Keratinocyte (primary cell): ENCODE measurements around the gene BCOR. TPM values are rescaled to one million over a fixed set of nuclear protein-coding genes. Genes with fewer than 3 reads are reported as not detected.

Experiments used
- DNase-seq: peaks from one replicate; pipeline ENCODE4 v3.0.0-alpha.2; 2011; ENCODE audit warnings: low read depth, missing footprints, low spot score
- FAIRE-seq: peaks from 2 replicates; lab custom pipeline; 2011; peaks lifted over from hg19 to GRCh38; lab: Jason Lieb, UNC
- H2AFZ ChIP-seq: 2 replicates; pipeline ENCODE4 v1.6.0; 2012; ENCODE audit warnings: low read length, control low read depth, inconsistent platforms; ENCODE audit not compliant: control insufficient read depth
- H3K27ac ChIP-seq: 2 replicates; pipeline ENCODE4 v1.5.1; 2011; ENCODE audit warnings: low read length; ENCODE audit not compliant: control insufficient read depth, insufficient read depth
- H3K27me3 ChIP-seq: 3 replicates; pipeline ENCODE4 v1.6.0; 2011; ENCODE audit warnings: low read length; ENCODE audit not compliant: control insufficient read depth, insufficient read depth; ENCODE audit errors: extremely low read depth
- H3K36me3 ChIP-seq, 2 experiments: 2 replicates in 1 of 2; 3 replicates in 1 of 2; pipeline ENCODE4 v1.5.1; 2011; ENCODE audit warnings: low read length in 2 of 2, mild to moderate bottlenecking in 1 of 2; ENCODE audit not compliant: control insufficient read depth in 2 of 2, insufficient read depth in 2 of 2; ENCODE audit errors: extremely low read depth in 1 of 2
- H3K4me1 ChIP-seq: 3 replicates; pipeline ENCODE4 v1.5.1; 2011; ENCODE audit warnings: low read length; ENCODE audit not compliant: control insufficient read depth, insufficient read depth; ENCODE audit errors: extremely low read depth
- H3K4me2 ChIP-seq: 3 replicates; pipeline ENCODE4 v1.6.0; 2011; ENCODE audit warnings: low read depth, low read length; ENCODE audit not compliant: control insufficient read depth, insufficient read depth; ENCODE audit errors: extremely low read depth
- H3K4me3 ChIP-seq, 3 experiments: fragments of 200-600 bp in 1 of 3; sonication (generic) in 1 of 3; 2 replicates in 2 of 3; 3 replicates in 1 of 3; pipeline ENCODE4 v1.5.1; 2011 to 2016; ENCODE audit warnings: low read length in 3 of 3, mild to moderate bottlenecking in 3 of 3, control low read depth in 2 of 3, inconsistent platforms in 1 of 3, low read depth in 1 of 3, mixed read lengths in 1 of 3, mixed run types in 1 of 3, moderate library complexity in 1 of 3; ENCODE audit not compliant: control insufficient read depth in 2 of 3, insufficient read depth in 2 of 3; ENCODE audit errors: extremely low read depth in 1 of 3
- H3K79me2 ChIP-seq: 2 replicates; pipeline ENCODE4 v1.6.0; 2012; ENCODE audit warnings: low read length; ENCODE audit not compliant: control insufficient read depth, insufficient read depth
- H3K9ac ChIP-seq: 3 replicates; pipeline ENCODE4 v1.6.0; 2011; ENCODE audit warnings: low read length; ENCODE audit not compliant: control insufficient read depth, insufficient read depth; ENCODE audit errors: extremely low read depth
- H3K9me1 ChIP-seq: 3 replicates; pipeline ENCODE4 v1.6.0; 2011; ENCODE audit warnings: low read length; ENCODE audit not compliant: control insufficient read depth, insufficient read depth; ENCODE audit errors: extremely low read depth
- H3K9me3 ChIP-seq: 2 replicates; pipeline ENCODE4 v1.5.1; 2012; ENCODE audit warnings: low read depth, low read length; ENCODE audit not compliant: control insufficient read depth
- H4K20me1 ChIP-seq: 3 replicates; pipeline ENCODE4 v1.6.0; 2011; ENCODE audit warnings: low read length; ENCODE audit not compliant: control insufficient read depth, insufficient read depth; ENCODE audit errors: extremely low read depth
- EZH2 ChIP-seq: IDR thresholded peaks from one replicate; pipeline ENCODE4 v1.6.1; 2012; ENCODE audit warnings: inconsistent platforms, mild to moderate bottlenecking, low read length, moderate library complexity
- dilution Hi-C: fragments of 300-500 bp; cut with MboI; formaldehyde crosslinking; loops from one replicate; pipeline ENCODE4 v1.7.0; 2020; ENCODE audit warnings: low sequenced_read_pairs; ENCODE audit not compliant: extremely low pct_ligation_motif_present
- polyA plus RNA-seq, 5 experiments: library from polyadenylated mRNA; depleted of rRNA in 3 of 5; stranded (reverse) in 3 of 5; stranded (forward) in 1 of 5; unstranded in 1 of 5; fragments of >200 nt; gene quantifications; 1 replicate in 1 of 5; 2 replicates in 3 of 5; 3 replicates in 1 of 5; pipeline versions ENCODE4 v1.2.1 to v1.2.3, GENCODE V29; 2011 to 2012; ENCODE audit warnings: missing spikeins in 2 of 5, low read depth in 1 of 5, low replicate concordance in 1 of 5
- TF ChIP-seq, protein P1 (sequence below), 3 experiments: IDR thresholded peaks in 1 of 3; conservative IDR thresholded peaks in 1 of 3; optimal IDR thresholded peaks in 1 of 3; 2 replicates in 2 of 3; 3 replicates in 1 of 3; pipeline versions ENCODE3 to v1.5.1; 2011; ENCODE audit warnings: low read length in 3 of 3, mild to moderate bottlenecking in 3 of 3, moderate library complexity in 2 of 3, control low read depth in 1 of 3, inconsistent platforms in 1 of 3; ENCODE audit not compliant: insufficient read depth in 2 of 3; ENCODE audit errors: extremely low read depth in 1 of 3

BCOR gene
- polyA plus RNA-seq, 1 donor (not counting 4 experiments of a cell fraction or from before 2014, with no cell fraction given), result 5.0 TPM

DNA sequence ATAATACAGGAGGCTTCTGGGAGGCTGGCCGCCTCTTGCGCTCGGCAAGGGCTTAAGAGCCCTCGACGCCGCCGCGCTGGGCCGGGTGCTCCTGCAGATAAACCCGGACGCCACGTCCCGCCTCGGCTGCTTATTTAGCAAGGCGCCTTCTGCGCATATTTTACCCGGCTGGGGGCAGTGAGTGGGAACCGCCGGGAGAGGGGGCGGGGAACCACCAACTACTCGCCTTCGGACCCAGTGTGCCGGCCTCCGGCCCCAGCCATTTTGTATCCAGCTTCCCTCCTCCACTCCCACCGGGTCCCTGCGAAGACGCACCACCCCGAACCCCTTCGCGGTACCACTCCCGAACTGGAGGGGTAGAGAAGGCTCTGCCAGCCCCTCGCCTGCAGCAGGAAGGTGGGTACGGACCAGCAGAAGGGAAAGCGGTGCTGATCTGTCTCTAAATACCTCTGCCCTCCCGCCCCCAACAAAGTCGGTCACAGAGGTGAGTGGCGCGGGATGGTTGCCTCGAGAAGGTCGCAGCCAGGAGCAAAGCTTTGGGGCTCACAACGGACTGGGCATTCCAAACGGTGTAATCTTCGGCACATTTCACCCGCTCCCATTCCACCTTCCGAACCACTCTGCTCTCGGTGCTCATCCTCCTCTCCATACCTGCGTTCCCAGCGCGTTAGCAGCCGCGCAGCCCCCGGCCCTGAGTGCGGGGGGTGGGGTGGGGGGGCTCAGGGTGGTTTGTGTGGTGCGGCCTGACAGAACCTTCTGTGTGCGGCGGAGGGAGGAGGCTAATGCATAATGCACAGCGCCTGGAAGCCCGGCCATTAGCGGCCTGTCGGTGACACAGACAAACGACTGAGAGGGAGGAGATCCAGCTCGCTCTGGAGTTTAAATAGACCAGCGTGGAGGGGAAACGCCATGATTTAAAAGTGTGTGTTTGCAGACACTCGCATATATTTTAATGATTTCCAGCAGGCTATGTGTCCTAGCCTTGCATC lies 4.9 kb upstream of the BCOR start:
- H3K9me1 ChIP-seq, result no peaks in the 10 kb centered on the region
- dilution Hi-C loops, result no loop called here
- H3K9me3 ChIP-seq, result no peaks in the 10 kb centered on the region
- H3K27ac ChIP-seq, result no peak overlapping the region
- no peak for DNase-seq
- H3K4me1 ChIP-seq, result peaks cover 11% of the 10 kb centered on the region
- FAIRE-seq, result no peak
- no peaks in the 10 kb centered on the region for H3K79me2 ChIP-seq
- H3K4me3 ChIP-seq, result no peak overlapping the region
- TF ChIP-seq EZH2, result no peak
- TF ChIP-seq, protein P1, sequence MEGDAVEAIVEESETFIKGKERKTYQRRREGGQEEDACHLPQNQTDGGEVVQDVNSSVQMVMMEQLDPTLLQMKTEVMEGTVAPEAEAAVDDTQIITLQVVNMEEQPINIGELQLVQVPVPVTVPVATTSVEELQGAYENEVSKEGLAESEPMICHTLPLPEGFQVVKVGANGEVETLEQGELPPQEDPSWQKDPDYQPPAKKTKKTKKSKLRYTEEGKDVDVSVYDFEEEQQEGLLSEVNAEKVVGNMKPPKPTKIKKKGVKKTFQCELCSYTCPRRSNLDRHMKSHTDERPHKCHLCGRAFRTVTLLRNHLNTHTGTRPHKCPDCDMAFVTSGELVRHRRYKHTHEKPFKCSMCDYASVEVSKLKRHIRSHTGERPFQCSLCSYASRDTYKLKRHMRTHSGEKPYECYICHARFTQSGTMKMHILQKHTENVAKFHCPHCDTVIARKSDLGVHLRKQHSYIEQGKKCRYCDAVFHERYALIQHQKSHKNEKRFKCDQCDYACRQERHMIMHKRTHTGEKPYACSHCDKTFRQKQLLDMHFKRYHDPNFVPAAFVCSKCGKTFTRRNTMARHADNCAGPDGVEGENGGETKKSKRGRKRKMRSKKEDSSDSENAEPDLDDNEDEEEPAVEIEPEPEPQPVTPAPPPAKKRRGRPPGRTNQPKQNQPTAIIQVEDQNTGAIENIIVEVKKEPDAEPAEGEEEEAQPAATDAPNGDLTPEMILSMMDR (optimal IDR thresholded peaks at IDR 0.05 in 1 of 3, IDR thresholded peaks at IDR 0.05 in 1 of 3, conservative IDR thresholded peaks at IDR 0.05 in 1 of 3; ENCODE audit: extremely low read depth in 1 of 3, insufficient read depth in 2 of 3, low read length in 3 of 3), result no peak
- H3K4me2 ChIP-seq, result no peak overlapping the region
- peaks cover 51% of the 10 kb centered on the region for H3K27me3 ChIP-seq
- H3K9ac ChIP-seq, result no peak overlapping the region
- no peaks in the 10 kb centered on the region for H3K36me3 ChIP-seq
- no peak overlapping the region for H2AFZ ChIP-seq
- H4K20me1 ChIP-seq, result no peaks in the 10 kb centered on the region

DNA sequence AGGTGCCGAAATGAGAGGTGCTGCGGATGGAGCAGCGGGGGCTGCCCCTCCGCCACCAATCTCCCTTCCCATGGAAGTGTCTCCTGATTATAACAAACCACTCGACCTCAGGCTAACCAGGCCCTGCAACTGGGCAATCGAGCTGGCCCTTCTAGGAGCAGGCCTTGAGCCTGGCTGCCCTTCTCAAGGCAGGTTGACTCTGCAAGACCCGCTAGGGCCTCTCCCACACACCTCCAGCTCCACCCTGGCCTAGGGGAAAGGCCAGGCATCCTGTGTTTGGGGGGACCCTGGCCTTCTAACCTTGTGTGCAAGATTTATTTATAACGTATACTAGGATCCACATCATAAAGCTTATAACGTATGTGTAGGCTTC lies 3.7 kb upstream of the BCOR start:
- Histone ChIP-seq H3K4me1 (peaks cover 5% of the 10 kb centered on the region), H3K4me2 (no peak overlapping the region), H3K79me2 (no peaks in the 10 kb centered on the region), H3K9ac (no peak overlapping the region), H3K9me3 (no peaks in the 10 kb centered on the region), H3K9me1 (no peaks in the 10 kb centered on the region), H4K20me1 (no peaks in the 10 kb centered on the region), H3K27me3 (peaks cover 39% of the 10 kb centered on the region), H2AFZ (no peak overlapping the region), H3K4me3 (no peak overlapping the region), H3K36me3 (no peaks in the 10 kb centered on the region), H3K27ac (no peak overlapping the region)
- no peak for TF ChIP-seq EZH2
- TF ChIP-seq, protein P1 (optimal IDR thresholded peaks at IDR 0.05 in 1 of 3, IDR thresholded peaks at IDR 0.05 in 1 of 3, conservative IDR thresholded peaks at IDR 0.05 in 1 of 3; ENCODE audit: extremely low read depth in 1 of 3, insufficient read depth in 2 of 3, low read length in 3 of 3), result no peak
- DNase-seq (no peak), FAIRE-seq (no peak)
- dilution Hi-C loops, result no loop called here
